UCSD-AML1 (cell line): ENCODE results near the gene OR14K1.
"Not testable (repeated sequence)": the region's sequence is repeated elsewhere in the genome, so short reads cannot be mapped to it uniquely, and the experiment has no call there.

Experiments used
- DNase-seq: peaks from one replicate; lab custom pipeline; 2025; ENCODE audit not compliant: unreplicated experiment; lab: John Stamatoyannopoulos, UW

The OR14K1 gene

GRCh38 chr1:247738315-247738714, at the start of gene OR14K1:
TSS of gene OR14K1 (plus strand) at chr1:247738615. CDS start at chr1:247738615, 0 bp downstream.
- no peak for DNase-seq

GRCh38 chr1:247701338-247701737, 37.1 kb upstream of the OR14K1 start:
- DNase-seq = no peak

- not testable (repeated sequence) for DNase-seq
Observed at GRCh38 chr1:247710681-247711080, 27.7 kb upstream of the OR14K1 start.

GRCh38 chr1:247713753-247714152, 24.7 kb upstream of the OR14K1 start:
- no peak for DNase-seq

- DNase-seq = no peak
Observed at GRCh38 chr1:247716546-247716945, 21.9 kb upstream of the OR14K1 start, which contains the start of gene OR6F1. TSS of gene OR6F1 (minus strand) at chr1:247716646. CDS start at chr1:247712755, 3,891 bp downstream.

GRCh38 chr1:247721222-247721621, 17.2 kb upstream of the OR14K1 start:
- no peak for DNase-seq

- DNase-seq = no peak
Observed at GRCh38 chr1:247740721-247741120, 2.3 kb downstream of the OR14K1 start.

GRCh38 chr1:247741756-247742155, 3.3 kb downstream of the OR14K1 start:
- DNase-seq = no peak

- not testable (repeated sequence) for DNase-seq
Observed at GRCh38 chr1:247742215-247742760, 3.9 kb downstream of the OR14K1 start.

- no peak for DNase-seq
Observed at GRCh38 chr1:247746391-247746935, 8.0 kb downstream of the OR14K1 start.

GRCh38 chr1:247747616-247748015, 9.2 kb downstream of the OR14K1 start:
- no peak for DNase-seq

- DNase-seq = no peak
Observed at GRCh38 chr1:247748041-247748440, 9.6 kb downstream of the OR14K1 start, which contains the start of gene OR14A2. TSS of gene OR14A2 (minus strand) at chr1:247748141.

GRCh38 chr1:247749870-247750269, 11.5 kb downstream of the OR14K1 start:
- no peak for DNase-seq

- DNase-seq = not testable (repeated sequence)
Observed at GRCh38 chr1:247754311-247754710, 15.9 kb downstream of the OR14K1 start.

- DNase-seq = no peak
Observed at GRCh38 chr1:247760456-247760855, 22.0 kb downstream of the OR14K1 start, which contains the start of gene OR1C1. TSS of gene OR1C1 (minus strand) at chr1:247760556. CDS start at chr1:247758406, 2,150 bp downstream.

- no peak for DNase-seq
Observed at GRCh38 chr1:247769603-247770002, 31.2 kb downstream of the OR14K1 start.
